Measurements from ENCODE around the gene RMND5B. TPM values are rescaled to one million over a fixed set of nuclear protein-coding genes. Genes with fewer than 3 reads are reported as not detected.
A peak's percentile ranks its signal among the peaks of the same experiment; 100 is the strongest.
"Not testable (repeated sequence)": the region's sequence is repeated elsewhere in the genome, so short reads cannot be mapped to it uniquely, and the experiment has no call there.

Gene RMND5B
- total and polyA plus RNA-seq, 2 donors (not counting 1 experiment from before 2014, with no cell fraction given): 46.1 to 52.7 TPM

- H3K4me2 ChIP-seq (replicated peaks; ENCODE audit: low read depth, low read length, poor library complexity, severe bottlenecking); H3K4me3 Mint-ChIP-seq; H3K9me3 Mint-ChIP-seq (ENCODE audit: insufficient read depth); H3K27ac ChIP-seq (ENCODE audit: low read length in 2 of 2); H2AFZ ChIP-seq (ENCODE audit: insufficient read depth, low read depth, low read length, poor library complexity, severe bottlenecking); DNase-seq; H3K27ac Mint-ChIP-seq; ATAC-seq (ENCODE audit: low read depth); H3K4me3 ChIP-seq (ENCODE audit: control extremely low read depth in 1 of 5, extremely low read depth in 1 of 5, insufficient read depth in 1 of 5, low read depth in 2 of 5, low read length in 4 of 5); intact Hi-C loops (cut with micrococcal nuclease); CTCF ChIA-PET; H3K27me3 ChIP-seq (replicated peaks in 1 of 4; ENCODE audit: control extremely low read depth in 1 of 4, control insufficient read depth in 3 of 4, insufficient read depth in 4 of 4, low read length in 3 of 4); H3K9me3 ChIP-seq (ENCODE audit: control extremely low read depth in 1 of 3, control insufficient read depth in 2 of 3, insufficient read depth in 1 of 3, low read length in 2 of 3); H3K9ac ChIP-seq (ENCODE audit: low read length); H3K27me3 Mint-ChIP-seq: not testable (repeated sequence)
- H4K20me1 ChIP-seq (ENCODE audit: control insufficient read depth, insufficient read depth, low read length, poor library complexity, severe bottlenecking): peaks cover 33% of the 10 kb centered on the region
- peaks cover 30% of the 10 kb centered on the region for H3K4me1 Mint-ChIP-seq
- peaks cover 52% of the 10 kb centered on the region for H3K79me2 ChIP-seq (ENCODE audit: control insufficient read depth, insufficient read depth, low read length)
- 87% methylated on average over 4 of the region's 14 CpGs for WGBS (ENCODE audit: insufficient coverage)
- POLR2A ChIA-PET: interaction anchor here (0.6 kb wide), 1 partner anchor 22 kb away, joined by 4 read pairs; no protein-coding TSS in a partner anchor
- peaks cover 0 to 15% of the 10 kb centered on the region in 2 experiments for H3K36me3 ChIP-seq (replicated peaks in 1 of 2; ENCODE audit: control extremely low read depth in 1 of 2, control insufficient read depth in 1 of 2, extremely low read depth in 1 of 2, insufficient read depth in 2 of 2, low read length in 1 of 2)
- peaks cover 6 to 18% of the 10 kb centered on the region in 2 donors for H3K4me1 ChIP-seq (ENCODE audit: control insufficient read depth in 2 of 2, insufficient read depth in 2 of 2, low read length in 2 of 2)
Measured at GRCh38 chr5:178127300-178128009, 3.4 kb upstream of the RMND5B start.

DNA sequence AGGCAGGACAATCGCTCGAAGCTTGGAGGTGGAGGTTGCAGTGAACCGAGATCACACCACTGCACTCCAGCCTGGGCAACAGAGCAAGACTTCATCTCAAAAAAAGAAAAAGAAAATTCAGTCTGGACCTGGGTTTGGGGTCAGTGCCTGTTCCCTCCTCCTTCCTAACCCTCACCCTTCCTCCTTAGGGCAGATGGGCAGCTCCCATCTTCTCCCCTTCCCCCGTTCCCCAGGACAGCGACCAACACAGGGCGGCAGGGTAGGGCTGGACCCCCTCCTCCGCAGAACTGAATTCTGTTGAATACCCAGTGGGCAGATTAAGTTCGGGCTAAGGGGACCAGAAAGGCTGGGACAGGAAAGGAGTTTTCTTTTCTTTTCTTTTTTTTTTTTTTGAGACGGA lies 1.5 kb upstream of the RMND5B start:
- Histone ChIP-seq H2AFZ (ENCODE audit: insufficient read depth, low read depth, low read length, poor library complexity, severe bottlenecking) (no peak overlapping the region), H3K9ac (ENCODE audit: low read length) (no peak overlapping the region), H3K9me3 (ENCODE audit: control extremely low read depth in 1 of 3, control insufficient read depth in 2 of 3, insufficient read depth in 1 of 3, low read length in 2 of 3) (no peaks in the 10 kb centered on the region), H3K27ac (ENCODE audit: low read length in 2 of 2) (no peak overlapping the region), H3K4me1 (ENCODE audit: control insufficient read depth in 2 of 2, insufficient read depth in 2 of 2, low read length in 2 of 2) (peaks cover 6 to 16% of the 10 kb centered on the region in 2 donors), H3K4me2 (replicated peaks; ENCODE audit: low read depth, low read length, poor library complexity, severe bottlenecking) (no peak overlapping the region), H3K36me3 (replicated peaks in 1 of 2; ENCODE audit: control extremely low read depth in 1 of 2, control insufficient read depth in 1 of 2, extremely low read depth in 1 of 2, insufficient read depth in 2 of 2, low read length in 1 of 2) (peaks cover 0 to 3% of the 10 kb centered on the region in 2 experiments), H3K79me2 (ENCODE audit: control insufficient read depth, insufficient read depth, low read length) (peaks cover 33% of the 10 kb centered on the region), H4K20me1 (ENCODE audit: control insufficient read depth, insufficient read depth, low read length, poor library complexity, severe bottlenecking) (peaks cover 15% of the 10 kb centered on the region), H3K27me3 (replicated peaks in 1 of 4; ENCODE audit: control extremely low read depth in 1 of 4, control insufficient read depth in 3 of 4, insufficient read depth in 4 of 4, low read length in 3 of 4) (no peaks in the 10 kb centered on the region), H3K4me3 (ENCODE audit: control extremely low read depth in 1 of 5, extremely low read depth in 1 of 5, insufficient read depth in 1 of 5, low read depth in 2 of 5, low read length in 4 of 5) (no peak overlapping the region)
- POLR2A ChIA-PET: interaction anchor here (0.5 to 1.9 kb wide), 7 partner anchors 9 to 44 kb away, joined by 3 to 6 read pairs (median 5); no protein-coding TSS in a partner anchor
- TF ChIP-seq, protein P1, sequence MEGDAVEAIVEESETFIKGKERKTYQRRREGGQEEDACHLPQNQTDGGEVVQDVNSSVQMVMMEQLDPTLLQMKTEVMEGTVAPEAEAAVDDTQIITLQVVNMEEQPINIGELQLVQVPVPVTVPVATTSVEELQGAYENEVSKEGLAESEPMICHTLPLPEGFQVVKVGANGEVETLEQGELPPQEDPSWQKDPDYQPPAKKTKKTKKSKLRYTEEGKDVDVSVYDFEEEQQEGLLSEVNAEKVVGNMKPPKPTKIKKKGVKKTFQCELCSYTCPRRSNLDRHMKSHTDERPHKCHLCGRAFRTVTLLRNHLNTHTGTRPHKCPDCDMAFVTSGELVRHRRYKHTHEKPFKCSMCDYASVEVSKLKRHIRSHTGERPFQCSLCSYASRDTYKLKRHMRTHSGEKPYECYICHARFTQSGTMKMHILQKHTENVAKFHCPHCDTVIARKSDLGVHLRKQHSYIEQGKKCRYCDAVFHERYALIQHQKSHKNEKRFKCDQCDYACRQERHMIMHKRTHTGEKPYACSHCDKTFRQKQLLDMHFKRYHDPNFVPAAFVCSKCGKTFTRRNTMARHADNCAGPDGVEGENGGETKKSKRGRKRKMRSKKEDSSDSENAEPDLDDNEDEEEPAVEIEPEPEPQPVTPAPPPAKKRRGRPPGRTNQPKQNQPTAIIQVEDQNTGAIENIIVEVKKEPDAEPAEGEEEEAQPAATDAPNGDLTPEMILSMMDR (IDR thresholded peaks at IDR 0.05): no peak
- TF ChIP-seq EZH2 (IDR thresholded peaks at IDR 0.05; ENCODE audit: borderline replicate concordance, insufficient read depth, low read depth, low read length, poor library complexity, severe bottlenecking): no peak
- no peak for DNase-seq
- intact Hi-C loops (cut with micrococcal nuclease): no loop called here
- Mint-ChIP-seq H3K4me1 (peaks cover 28% of the 10 kb centered on the region), H3K4me3 (peak overlapping the region; percentile 49), H3K27ac (peak overlapping the region; percentile 37), H3K27me3 (no peaks in the 10 kb centered on the region), H3K9me3 (ENCODE audit: insufficient read depth) (no peaks in the 10 kb centered on the region)
- ATAC-seq (ENCODE audit: low read depth): no peak
- WGBS (ENCODE audit: insufficient coverage): 75% methylated on average over 3 of the region's 9 CpGs
- CTCF ChIA-PET: interaction anchor here (0.7 to 2.3 kb wide), 3 partner anchors 12 to 54 kb away, joined by 3 to 12 read pairs (median 7); no protein-coding TSS in a partner anchor

GRCh38 chr5:178130234-178130575 lies 609 bp upstream of the RMND5B start:
- H3K9me3 Mint-ChIP-seq (ENCODE audit: insufficient read depth); DNase-seq; H3K9me3 ChIP-seq (ENCODE audit: control extremely low read depth in 1 of 3, control insufficient read depth in 2 of 3, insufficient read depth in 1 of 3, low read length in 2 of 3); H4K20me1 ChIP-seq (ENCODE audit: control insufficient read depth, insufficient read depth, low read length, poor library complexity, severe bottlenecking); H3K36me3 ChIP-seq (replicated peaks in 1 of 2; ENCODE audit: control extremely low read depth in 1 of 2, control insufficient read depth in 1 of 2, extremely low read depth in 1 of 2, insufficient read depth in 2 of 2, low read length in 1 of 2); H3K27me3 Mint-ChIP-seq; H3K27me3 ChIP-seq (replicated peaks in 1 of 4; ENCODE audit: control extremely low read depth in 1 of 4, control insufficient read depth in 3 of 4, insufficient read depth in 4 of 4, low read length in 3 of 4); ATAC-seq (ENCODE audit: low read depth): not testable (repeated sequence)
- intact Hi-C loops (cut with micrococcal nuclease): loop anchor here (1.0 to 2.0 kb wide), 3 partner anchors 9 to 17 kb away; no protein-coding TSS in a partner anchor
- Histone ChIP-seq H3K4me3 (ENCODE audit: control extremely low read depth in 1 of 5, extremely low read depth in 1 of 5, insufficient read depth in 1 of 5, low read depth in 2 of 5, low read length in 4 of 5) (peak overlapping the region; percentile 9 to 81 (median 78)), H3K79me2 (ENCODE audit: control insufficient read depth, insufficient read depth, low read length) (peaks cover 25% of the 10 kb centered on the region), H3K4me1 (ENCODE audit: control insufficient read depth in 2 of 2, insufficient read depth in 2 of 2, low read length in 2 of 2) (peaks cover 6 to 16% of the 10 kb centered on the region in 2 donors), H3K4me2 (replicated peaks; ENCODE audit: low read depth, low read length, poor library complexity, severe bottlenecking) (peak overlapping the region; percentile 96), H2AFZ (ENCODE audit: insufficient read depth, low read depth, low read length, poor library complexity, severe bottlenecking) (peak overlapping the region; percentile 95), H3K9ac (ENCODE audit: low read length) (peak overlapping the region; percentile 81), H3K27ac (ENCODE audit: low read length in 2 of 2) (peak overlapping the region; percentile 52 to 83)
- ChIA-PET CTCF (interaction anchor here (1.8 to 3.0 kb wide), 4 partner anchors 10 to 55 kb away, joined by 4 to 14 read pairs (median 10); no protein-coding TSS in a partner anchor), POLR2A (interaction anchor here (1.6 kb wide), 1 partner anchor 14 kb away, joined by 6 read pairs; no protein-coding TSS in a partner anchor)
- peak overlapping the region; percentile 82 for H3K4me3 Mint-ChIP-seq
- peaks cover 27% of the 10 kb centered on the region for H3K4me1 Mint-ChIP-seq
- H3K27ac Mint-ChIP-seq: peak overlapping the region; percentile 79
- WGBS (ENCODE audit: insufficient coverage): 2% methylated on average over 6 of the region's 11 CpGs
